Endothelial cell of umbilical vein (primary cell): ENCODE measurements around the gene C2orf76. TPM values are rescaled to one million over a fixed set of nuclear protein-coding genes. Genes with fewer than 3 reads are reported as not detected.

Experiments used
- BruUV-seq: library from RNA; stranded (reverse); fragments of 400-500 nt; replicated peaks from 2 replicates; lab custom pipeline; 2021; lab: Mats Ljungman, UMichigan
- CTCF ChIA-PET: fragments of 300-600, 350-600 bp; sonication (Branson Sonifier 250); formaldehyde crosslinking; loops from one replicate; lab custom pipeline; 2021; ENCODE audit warnings: antibody characterized with exemption, inconsistent platforms; lab: Charles Lee
- POLR2A ChIA-PET: fragments of 300-600, 350-600 bp; sonication (Branson Sonifier 250); formaldehyde crosslinking; loops from one replicate; lab custom pipeline; 2021; ENCODE audit warnings: antibody characterized with exemption, inconsistent platforms; lab: Charles Lee
- DNase-seq: peaks from one replicate; pipeline ENCODE4 v3.0.0-alpha.2; 2011; ENCODE audit warnings: low read depth, low spot score
- FAIRE-seq: peaks from 2 replicates; lab custom pipeline; 2011; peaks lifted over from hg19 to GRCh38; lab: Jason Lieb, UNC
- H2AFZ ChIP-seq: 2 replicates; pipeline ENCODE4 v1.6.0; 2012; ENCODE audit warnings: low read depth, low read length, control low read depth, inconsistent platforms
- H3K27ac ChIP-seq: 2 replicates; pipeline ENCODE4 v1.5.1; 2011; ENCODE audit warnings: low read depth, mild to moderate bottlenecking, control low read depth, low read length, moderate library complexity; ENCODE audit not compliant: insufficient read depth
- H3K27me3 ChIP-seq, 2 experiments: 2 replicates each; pipeline versions ENCODE4 v1.6.0 to v1.6.1; 2011; ENCODE audit warnings: low read length in 2 of 2, mixed read lengths in 1 of 2; ENCODE audit not compliant: control insufficient read depth in 2 of 2, insufficient read depth in 2 of 2
- H3K36me3 ChIP-seq, 2 experiments: 2 replicates in 1 of 2; 3 replicates in 1 of 2; pipeline ENCODE4 v1.5.1; 2011; ENCODE audit warnings: low read length in 2 of 2, mild to moderate bottlenecking in 1 of 2, moderate library complexity in 1 of 2; ENCODE audit not compliant: control insufficient read depth in 2 of 2, insufficient read depth in 2 of 2; ENCODE audit errors: extremely low read depth in 1 of 2
- H3K4me1 ChIP-seq: 3 replicates; pipeline ENCODE4 v1.5.1; 2011; ENCODE audit warnings: mild to moderate bottlenecking, low read length; ENCODE audit not compliant: control insufficient read depth, insufficient read depth; ENCODE audit errors: extremely low read depth
- H3K4me2 ChIP-seq: 2 replicates; pipeline ENCODE4 v1.6.1; 2011; ENCODE audit warnings: low read length, control low read depth, mixed read lengths; ENCODE audit not compliant: insufficient read depth
- H3K4me3 ChIP-seq, 3 experiments: fragments of 200-600 bp in 1 of 3; sonication (generic), shearing (Covaris generic) in 1 of 3; replicated peaks in 1 of 3; 2 replicates each; pipeline ENCODE4 v1.5.1; 2011 to 2016; ENCODE audit warnings: control low read depth in 3 of 3, low read length in 3 of 3, mild to moderate bottlenecking in 2 of 3, inconsistent platforms in 1 of 3, low read depth in 1 of 3, moderate library complexity in 1 of 3; ENCODE audit not compliant: insufficient read depth in 1 of 3
- H3K79me2 ChIP-seq: 2 replicates; pipeline ENCODE4 v1.6.0; 2012; ENCODE audit warnings: low read length, inconsistent platforms; ENCODE audit not compliant: control insufficient read depth, insufficient read depth
- H3K9ac ChIP-seq: replicated peaks from 2 replicates; pipeline ENCODE3; 2011; ENCODE audit warnings: low read length, control low read depth; ENCODE audit not compliant: insufficient read depth; ENCODE audit errors: extremely low read depth
- H3K9me1 ChIP-seq: replicated peaks from 3 replicates; pipeline ENCODE4 v1.6.0; 2011; ENCODE audit warnings: mild to moderate bottlenecking, low read length; ENCODE audit not compliant: control insufficient read depth, insufficient read depth; ENCODE audit errors: extremely low read depth
- H3K9me3 ChIP-seq: replicated peaks from 2 replicates; pipeline ENCODE4 v1.5.1; 2012; ENCODE audit warnings: low read length, inconsistent platforms; ENCODE audit not compliant: control insufficient read depth, insufficient read depth
- H4K20me1 ChIP-seq: replicated peaks from 2 replicates; pipeline ENCODE3; 2011; ENCODE audit warnings: mild to moderate bottlenecking, low read length; ENCODE audit not compliant: control insufficient read depth, insufficient read depth; ENCODE audit errors: extremely low read depth
- EZH2 ChIP-seq: IDR thresholded peaks from 2 replicates; pipeline ENCODE4 v1.6.1; 2012; ENCODE audit warnings: borderline replicate concordance, low read depth, mild to moderate bottlenecking, moderate library complexity, low read length, inconsistent platforms; ENCODE audit not compliant: severe bottlenecking
- FOS ChIP-seq: IDR thresholded peaks from 2 replicates; pipeline ENCODE4 v1.6.1; 2011; ENCODE audit warnings: mild to moderate bottlenecking, low read length, moderate library complexity, borderline replicate concordance; ENCODE audit not compliant: insufficient read depth
- GATA2 ChIP-seq: IDR thresholded peaks from 2 replicates; pipeline ENCODE4 v1.7.0; 2011; ENCODE audit warnings: low read depth, mild to moderate bottlenecking, moderate library complexity, mixed read lengths, low read length; ENCODE audit not compliant: insufficient read length, insufficient read depth
- JUN ChIP-seq: IDR thresholded peaks from 2 replicates; pipeline ENCODE4 v1.6.1; 2011; ENCODE audit warnings: borderline replicate concordance, low read depth; ENCODE audit not compliant: insufficient read length, insufficient read depth
- MYC ChIP-seq: IDR thresholded peaks from one replicate; pipeline ENCODE4 v1.6.1; 2011; ENCODE audit warnings: mild to moderate bottlenecking, low read depth, low read length
- POLR2A ChIP-seq: IDR thresholded peaks from 2 replicates; pipeline ENCODE4 v1.6.1; 2012; ENCODE audit warnings: low read depth, mild to moderate bottlenecking, control low read depth, low read length
- POLR2AphosphoS5 ChIP-seq: IDR thresholded peaks from 2 replicates; pipeline ENCODE4 v1.6.1; 2012; ENCODE audit warnings: low read depth, mild to moderate bottlenecking, control low read depth, low read length, moderate library complexity; ENCODE audit not compliant: insufficient read depth
- dilution Hi-C: fragments of 300-500 bp; cut with MboI; formaldehyde crosslinking; loops from one replicate; pipeline ENCODE4 v1.15.0; 2019; ENCODE audit warnings: low sequenced_read_pairs; ENCODE audit not compliant: extremely low pct_ligation_motif_present
- intact Hi-C: fragments of 100-400 bp; cut with micrococcal nuclease; formaldehyde crosslinking; loops from one replicate; pipeline ENCODE4 v1.10.0; 2022
- polyA plus RNA-seq, 4 experiments: library from polyadenylated mRNA; depleted of rRNA in 3 of 4; stranded (reverse) in 3 of 4; unstranded in 1 of 4; fragments of >200 nt; gene quantifications; 2 replicates each; pipeline versions ENCODE4 v1.2.1 to v1.2.3, GENCODE V29; 2011 to 2012; ENCODE audit warnings: missing spikeins in 1 of 4
- total RNA-seq: library from RNA; stranded (reverse); gene quantifications from 2 replicates; pipeline ENCODE4 v1.2.3, GENCODE V29; 2021
- TF ChIP-seq, protein P1 (sequence below), 2 donors: IDR thresholded peaks; 1 replicate in 1 of 2; 2 replicates in 1 of 2; pipeline ENCODE4 v1.5.1; 2011; ENCODE audit warnings: low read length in 2 of 2, mild to moderate bottlenecking in 2 of 2, moderate library complexity in 2 of 2, control low read depth in 1 of 2, inconsistent platforms in 1 of 2, low read depth in 1 of 2; ENCODE audit not compliant: insufficient read depth in 1 of 2; ENCODE audit errors: extremely low read depth in 1 of 2
- TF ChIP-seq, protein P2 (sequence below): IDR thresholded peaks from 2 replicates; pipeline ENCODE4 v1.6.1; 2011; ENCODE audit not compliant: insufficient read depth, insufficient read length

C2orf76 gene
- total and polyA plus RNA-seq, 2 donors (not counting 3 experiments of a cell fraction or from before 2014, with no cell fraction given): 7.4 to 12.1 TPM

DNA sequence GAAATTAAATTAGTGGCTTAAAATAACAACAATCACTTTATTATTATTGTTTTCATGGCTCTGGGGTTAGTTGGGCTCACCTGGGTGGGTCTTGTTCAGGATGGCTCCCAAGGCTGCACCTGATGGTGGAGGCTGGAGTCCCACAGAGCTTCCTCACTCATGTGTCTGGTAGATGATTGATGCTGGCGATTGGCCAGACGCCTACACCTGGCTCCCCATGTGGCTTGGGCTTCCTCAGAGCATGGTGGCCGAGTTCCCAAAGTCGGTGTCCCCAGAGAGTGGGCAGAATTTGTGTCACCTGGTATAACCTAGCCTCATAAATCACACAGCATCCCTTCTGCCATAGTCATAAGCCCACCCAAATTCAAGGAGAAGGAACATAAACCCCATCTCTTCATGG lies 18.3 kb upstream of the C2orf76 start:
- Histone ChIP-seq H3K4me1 (no peaks in the 10 kb centered on the region), H3K27ac (no peak overlapping the region), H3K36me3 (no peaks in the 10 kb centered on the region), H3K9ac (no peak overlapping the region), H3K27me3 (peaks cover 4 to 9% of the 10 kb centered on the region in 2 experiments), H3K4me2 (no peak overlapping the region), H3K9me3 (no peaks in the 10 kb centered on the region), H3K9me1 (no peaks in the 10 kb centered on the region), H2AFZ (no peak overlapping the region), H3K4me3 (no peak overlapping the region), H4K20me1 (no peaks in the 10 kb centered on the region), H3K79me2 (no peaks in the 10 kb centered on the region)
- intact Hi-C loops (no loop called here), dilution Hi-C loops (no loop called here)
- DNase-seq (no peak), FAIRE-seq (no peak)
- ChIA-PET POLR2A (no interaction called here), CTCF (no interaction called here)
- TF ChIP-seq, protein P1, sequence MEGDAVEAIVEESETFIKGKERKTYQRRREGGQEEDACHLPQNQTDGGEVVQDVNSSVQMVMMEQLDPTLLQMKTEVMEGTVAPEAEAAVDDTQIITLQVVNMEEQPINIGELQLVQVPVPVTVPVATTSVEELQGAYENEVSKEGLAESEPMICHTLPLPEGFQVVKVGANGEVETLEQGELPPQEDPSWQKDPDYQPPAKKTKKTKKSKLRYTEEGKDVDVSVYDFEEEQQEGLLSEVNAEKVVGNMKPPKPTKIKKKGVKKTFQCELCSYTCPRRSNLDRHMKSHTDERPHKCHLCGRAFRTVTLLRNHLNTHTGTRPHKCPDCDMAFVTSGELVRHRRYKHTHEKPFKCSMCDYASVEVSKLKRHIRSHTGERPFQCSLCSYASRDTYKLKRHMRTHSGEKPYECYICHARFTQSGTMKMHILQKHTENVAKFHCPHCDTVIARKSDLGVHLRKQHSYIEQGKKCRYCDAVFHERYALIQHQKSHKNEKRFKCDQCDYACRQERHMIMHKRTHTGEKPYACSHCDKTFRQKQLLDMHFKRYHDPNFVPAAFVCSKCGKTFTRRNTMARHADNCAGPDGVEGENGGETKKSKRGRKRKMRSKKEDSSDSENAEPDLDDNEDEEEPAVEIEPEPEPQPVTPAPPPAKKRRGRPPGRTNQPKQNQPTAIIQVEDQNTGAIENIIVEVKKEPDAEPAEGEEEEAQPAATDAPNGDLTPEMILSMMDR (IDR thresholded peaks at IDR 0.05; ENCODE audit: extremely low read depth in 1 of 2, insufficient read depth in 1 of 2, low read depth in 1 of 2, low read length in 2 of 2): no peak
- TF ChIP-seq POLR2A: no peak
- no TSS peak for BruUV-seq

DNA sequence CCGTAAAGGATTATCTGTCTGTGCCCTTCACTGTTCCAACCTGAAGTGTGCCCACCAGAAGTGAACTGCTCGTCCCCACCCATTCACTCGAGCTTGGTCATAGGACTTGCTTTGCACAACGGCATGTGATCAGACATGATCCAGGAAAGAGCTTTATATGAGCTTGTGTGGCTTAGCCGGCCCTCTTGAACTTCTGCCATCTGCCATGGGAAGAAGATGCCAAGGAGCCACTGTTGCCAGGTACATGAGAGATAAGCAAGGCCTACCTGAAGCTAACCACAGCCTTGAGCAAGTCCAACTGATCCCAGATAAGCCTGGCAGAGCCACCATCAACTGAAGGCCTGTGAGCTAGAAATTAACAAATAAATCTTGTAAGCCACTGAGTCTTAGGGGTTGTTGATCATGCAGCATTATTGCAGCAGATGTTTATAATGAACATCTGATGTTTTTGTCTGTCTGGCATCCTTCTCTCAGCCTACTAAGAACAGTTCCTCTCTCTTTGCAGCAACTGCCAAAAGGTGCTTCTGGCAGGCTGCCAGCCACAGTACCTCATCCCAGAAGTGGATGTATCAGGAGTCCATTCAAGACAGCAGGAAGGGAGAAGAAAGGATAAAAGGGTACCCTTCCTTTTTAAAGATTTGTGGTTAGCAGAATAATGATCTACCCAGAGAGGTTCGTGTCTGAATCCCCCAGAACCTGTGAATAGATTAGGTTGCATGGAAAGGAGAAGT lies 16.9 kb upstream of the C2orf76 start:
- H2AFZ ChIP-seq: no peak overlapping the region
- H3K36me3 ChIP-seq: no peaks in the 10 kb centered on the region
- TF ChIP-seq POLR2A (no peak), GATA2 (no peak), EZH2 (no peak), POLR2AphosphoS5 (no peak), MYC (no peak), JUN (no peak), FOS (no peak)
- TF ChIP-seq, protein P2, sequence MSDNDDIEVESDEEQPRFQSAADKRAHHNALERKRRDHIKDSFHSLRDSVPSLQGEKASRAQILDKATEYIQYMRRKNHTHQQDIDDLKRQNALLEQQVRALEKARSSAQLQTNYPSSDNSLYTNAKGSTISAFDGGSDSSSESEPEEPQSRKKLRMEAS: no peak
- TF ChIP-seq, protein P1 (IDR thresholded peaks at IDR 0.05; ENCODE audit: extremely low read depth in 1 of 2, insufficient read depth in 1 of 2, low read depth in 1 of 2, low read length in 2 of 2): no peak
- H3K27ac ChIP-seq: no peak overlapping the region
- H3K9ac ChIP-seq: no peak overlapping the region
- no peaks in the 10 kb centered on the region for H4K20me1 ChIP-seq
- H3K4me2 ChIP-seq: no peak overlapping the region
- no TSS peak for BruUV-seq
- dilution Hi-C loops: no loop called here
- H3K9me1 ChIP-seq: no peaks in the 10 kb centered on the region
- H3K79me2 ChIP-seq: no peaks in the 10 kb centered on the region
- H3K9me3 ChIP-seq: no peaks in the 10 kb centered on the region
- intact Hi-C loops: no loop called here
- no peak for DNase-seq
- H3K4me3 ChIP-seq: no peak overlapping the region
- peaks cover 4 to 9% of the 10 kb centered on the region in 2 experiments for H3K27me3 ChIP-seq
- no peaks in the 10 kb centered on the region for H3K4me1 ChIP-seq
- ChIA-PET CTCF (interaction anchor here (1.2 kb wide), 1 partner anchor 93 kb away, joined by 3 read pairs; no protein-coding TSS in a partner anchor), POLR2A (no interaction called here)
- FAIRE-seq: no peak
